GM12878 (cell line): ENCODE data around the gene LFNG. TPM values are rescaled to one million over a fixed set of nuclear protein-coding genes. Genes with fewer than 3 reads are reported as not detected.

Experiments
- ATAC-seq: fragments of 200-7000 bp; cut with Tn5 transposase; 3 replicates; pipeline ENCODE4 v1.9.1; 2020; ENCODE audit warnings: mild to moderate bottlenecking, moderate library complexity
- BruUV-seq: library from RNA; stranded (reverse); fragments of 400-500 nt; replicated peaks from 2 replicates; lab custom pipeline; 2021; lab: Mats Ljungman, UMichigan
- CTCF ChIA-PET: fragments of 300-600 bp; sonication (Branson Sonifier 250); formaldehyde crosslinking; extraction: SDS; loops from one replicate; lab custom pipeline; 2021; ENCODE audit warnings: inconsistent platforms; lab: Yijun Ruan, JAX
- POLR2A ChIA-PET: fragments of 350-600 bp; formaldehyde crosslinking; extraction: SDS; loops from one replicate; lab custom pipeline; 2021; ENCODE audit warnings: inconsistent platforms; lab: Charles Lee
- RAD21 ChIA-PET: fragments of 300-600 bp; sonication (Branson Sonifier 250); formaldehyde crosslinking; loops from one replicate; lab custom pipeline; 2023; ENCODE audit warnings: antibody characterized with exemption; ENCODE audit not compliant: unreplicated experiment; lab: Charles Lee
- SMC1A ChIA-PET: fragments of 300-600 bp; sonication (Branson Sonifier 250); formaldehyde crosslinking; loops from one replicate; lab custom pipeline; 2023; ENCODE audit not compliant: unreplicated experiment, uncharacterized antibody; lab: Charles Lee
- DNase-seq: peaks from one replicate; pipeline ENCODE4 v3.0.0-alpha.2; 2011; ENCODE audit warnings: low read depth, low spot score
- FAIRE-seq: peaks from 3 replicates; lab custom pipeline; 2011; peaks lifted over from hg19 to GRCh38; lab: Jason Lieb, UNC
- H2AFZ ChIP-seq: 2 replicates; pipeline ENCODE4 v1.6.0; 2011; ENCODE audit warnings: low read depth, low read length, control low read depth; ENCODE audit not compliant: control insufficient read depth
- H3K27ac ChIP-seq: 2 replicates; pipeline ENCODE4 v1.5.1; 2011; ENCODE audit warnings: control low read depth; ENCODE audit not compliant: control insufficient read depth, insufficient read depth
- H3K27me3 ChIP-seq, 2 experiments: replicated peaks in 1 of 2; 2 replicates each; pipeline versions ENCODE4 v1.6.0 to v1.6.1; 2011; ENCODE audit warnings: low read length in 1 of 2; ENCODE audit not compliant: control insufficient read depth in 2 of 2, insufficient read depth in 2 of 2
- H3K36me3 ChIP-seq, 2 experiments: 2 replicates each; pipeline ENCODE4 v1.5.1; 2011; ENCODE audit warnings: low read length in 1 of 2; ENCODE audit not compliant: control insufficient read depth in 2 of 2, insufficient read depth in 2 of 2
- H3K4me1 ChIP-seq: 2 replicates; pipeline ENCODE4 v1.6.1; 2011; ENCODE audit warnings: mild to moderate bottlenecking, low read length, moderate library complexity, mixed read lengths; ENCODE audit not compliant: control insufficient read depth, insufficient read depth
- H3K4me2 ChIP-seq: 2 replicates; pipeline ENCODE4 v1.6.0; 2011; ENCODE audit warnings: control low read depth; ENCODE audit not compliant: control insufficient read depth, insufficient read depth
- H3K4me3 ChIP-seq: fragments of 200-600 bp; sonication (generic); 2 replicates; pipeline ENCODE4 v1.5.1; 2016
- H3K79me2 ChIP-seq: 2 replicates; pipeline ENCODE4 v1.6.0; 2011; ENCODE audit warnings: low read length; ENCODE audit not compliant: control insufficient read depth, insufficient read depth
- H3K9ac ChIP-seq: 2 replicates; pipeline ENCODE4 v1.8.0; 2011; ENCODE audit warnings: low read length, control low read depth, mixed read lengths; ENCODE audit not compliant: control insufficient read depth, insufficient read depth
- H3K9me3 ChIP-seq: replicated peaks from 3 replicates; pipeline ENCODE4 v1.5.1; 2011; ENCODE audit warnings: mild to moderate bottlenecking, low read length; ENCODE audit not compliant: control insufficient read depth, insufficient read depth
- H4K20me1 ChIP-seq: 2 replicates; pipeline ENCODE4 v1.6.0; 2011; ENCODE audit not compliant: control insufficient read depth, insufficient read depth
- EGR1 ChIP-seq, 2 experiments: IDR thresholded peaks; 1 replicate in 1 of 2; 2 replicates in 1 of 2; pipeline ENCODE4 v1.6.1; 2011 to 2012; ENCODE audit warnings: low read depth in 2 of 2, low read length in 2 of 2, borderline replicate concordance in 1 of 2, mild to moderate bottlenecking in 1 of 2, moderate library complexity in 1 of 2
- HDAC2 ChIP-seq: fragments of 200-600 bp; sonication (generic); IDR thresholded peaks from 2 replicates; pipeline ENCODE4 v1.6.1; 2017
- HDGF ChIP-seq: fragments of 450-650 bp; IDR thresholded peaks from 2 replicates; pipeline ENCODE4 v1.6.1; 2016; ENCODE audit warnings: antibody characterized with exemption
- IRF4 ChIP-seq: IDR thresholded peaks from 2 replicates; pipeline ENCODE4 v1.6.1; 2011; ENCODE audit warnings: low read depth, low read length
- MYB ChIP-seq: fragments of 150-350 bp; IDR thresholded peaks from 2 replicates; pipeline ENCODE4 v1.6.1; 2014; ENCODE audit warnings: mild to moderate bottlenecking, low read depth, low read length, borderline replicate concordance
- PML ChIP-seq: IDR thresholded peaks from 2 replicates; pipeline ENCODE4 v1.6.1; 2012; ENCODE audit warnings: low read length, inconsistent platforms
- YY1 ChIP-seq: IDR thresholded peaks from 2 replicates; pipeline ENCODE4 v1.6.1; 2011; ENCODE audit warnings: low read depth, mild to moderate bottlenecking, low read length
- ZNF207 ChIP-seq: fragments of 450-650 bp; IDR thresholded peaks from 2 replicates; pipeline ENCODE4 v1.6.1; 2014; ENCODE audit warnings: antibody characterized with exemption, mild to moderate bottlenecking, borderline replicate concordance
- WGBS: methylation state at CpG from one replicate; pipeline ENCODE4 v1.1.6; 2016; ENCODE audit warnings: low lambda C conversion rate; ENCODE audit not compliant: insufficient replicate concordance, insufficient coverage; ENCODE audit errors: missing lambda C conversion rate; 5-methylcytosine and 5-hydroxymethylcytosine counted together
- in situ Hi-C: fragments of 300-500 bp; cut with MboI; formaldehyde crosslinking; loops from 9 replicates; pipeline ENCODE4 v1.14.3; 2018; ENCODE audit warnings: mixed read lengths
- intact Hi-C: fragments of 100-400 bp; cut with micrococcal nuclease; formaldehyde crosslinking; loops from one replicate; pipeline ENCODE4 v1.14.2; 2022; ENCODE audit not compliant: unreplicated experiment
- polyA plus RNA-seq, 11 experiments: library from polyadenylated mRNA; depleted of rRNA in 4 of 11; unstranded in 6 of 11; stranded (reverse) in 5 of 11; fragments of >200 nt; fragmentation: Nextera tagmentation in 4 of 11; fragmentation: Illumina TruSeq in 1 of 11; extraction: Ambion mirVana in 4 of 11; extraction: Trizol in 1 of 11; gene quantifications; 1 replicate in 1 of 11; 2 replicates in 10 of 11; pipeline versions ENCODE4 v1.2.1 to v1.2.3, GENCODE V29; 2011 to 2016; ENCODE audit warnings: inconsistent platforms in 2 of 11, missing spikeins in 2 of 11, low read depth in 1 of 11
- total RNA-seq, 4 experiments: library from RNA; depleted of rRNA in 3 of 4; stranded (reverse); fragments of >200 nt in 3 of 4; fragmentation: Illumina TruSeq in 1 of 4; extraction: Trizol in 1 of 4; gene quantifications; 2 replicates each; pipeline versions ENCODE4 v1.2.1 to v1.2.3, GENCODE V29; 2013 to 2021
- TF ChIP-seq, protein P1 (sequence below): IDR thresholded peaks from 2 replicates; pipeline ENCODE4 v1.6.1; 2012; ENCODE audit warnings: improper control_type of control experiment, low read depth, low read length; ENCODE audit not compliant: insufficient replicate concordance
- TF ChIP-seq, protein P2 (sequence below): IDR thresholded peaks from 2 replicates; pipeline ENCODE4 v1.6.1; 2012; ENCODE audit warnings: low read length, inconsistent platforms
- TF ChIP-seq, protein P3 (sequence below), 3 experiments: IDR thresholded peaks in 2 of 3; conservative IDR thresholded peaks in 1 of 3; 2 replicates each; pipeline ENCODE4 v1.5.1; 2011; ENCODE audit warnings: low read depth in 3 of 3, low read length in 3 of 3, mild to moderate bottlenecking in 3 of 3, control low read depth in 2 of 3, moderate library complexity in 2 of 3, inconsistent platforms in 1 of 3, mixed read lengths in 1 of 3; ENCODE audit not compliant: control insufficient read depth in 2 of 3, insufficient read depth in 1 of 3; ENCODE audit errors: extremely low read depth in 1 of 3

Gene LFNG
- total and polyA plus RNA-seq, 10 of the 15 experiments (the other 5 are each of a cell fraction or from before 2014, with no cell fraction given) = 0.09 to 0.68 (median 0.33) TPM; not detected in 2

DNA sequence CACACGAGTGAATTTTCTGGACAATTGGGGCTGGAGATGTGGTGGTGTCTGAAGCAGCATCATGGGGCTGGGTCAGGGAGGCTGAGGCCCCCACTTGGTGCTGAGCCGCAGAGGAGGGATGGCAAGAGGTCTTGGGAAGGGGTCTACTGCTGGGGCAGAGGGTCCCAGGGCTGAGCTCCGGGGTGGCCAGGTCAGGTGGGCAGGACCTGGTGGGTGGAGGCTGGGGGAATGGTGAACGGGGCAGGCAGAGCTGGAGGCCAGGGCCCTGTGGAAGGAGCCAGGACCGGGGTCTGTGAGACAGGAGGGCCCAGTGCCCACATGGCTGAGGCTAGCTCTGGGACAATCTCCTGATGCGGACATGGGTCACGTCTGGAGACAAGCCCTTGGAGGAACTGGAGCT is 20.4 kb upstream of the LFNG start (continued):
- TF ChIP-seq, protein P1, sequence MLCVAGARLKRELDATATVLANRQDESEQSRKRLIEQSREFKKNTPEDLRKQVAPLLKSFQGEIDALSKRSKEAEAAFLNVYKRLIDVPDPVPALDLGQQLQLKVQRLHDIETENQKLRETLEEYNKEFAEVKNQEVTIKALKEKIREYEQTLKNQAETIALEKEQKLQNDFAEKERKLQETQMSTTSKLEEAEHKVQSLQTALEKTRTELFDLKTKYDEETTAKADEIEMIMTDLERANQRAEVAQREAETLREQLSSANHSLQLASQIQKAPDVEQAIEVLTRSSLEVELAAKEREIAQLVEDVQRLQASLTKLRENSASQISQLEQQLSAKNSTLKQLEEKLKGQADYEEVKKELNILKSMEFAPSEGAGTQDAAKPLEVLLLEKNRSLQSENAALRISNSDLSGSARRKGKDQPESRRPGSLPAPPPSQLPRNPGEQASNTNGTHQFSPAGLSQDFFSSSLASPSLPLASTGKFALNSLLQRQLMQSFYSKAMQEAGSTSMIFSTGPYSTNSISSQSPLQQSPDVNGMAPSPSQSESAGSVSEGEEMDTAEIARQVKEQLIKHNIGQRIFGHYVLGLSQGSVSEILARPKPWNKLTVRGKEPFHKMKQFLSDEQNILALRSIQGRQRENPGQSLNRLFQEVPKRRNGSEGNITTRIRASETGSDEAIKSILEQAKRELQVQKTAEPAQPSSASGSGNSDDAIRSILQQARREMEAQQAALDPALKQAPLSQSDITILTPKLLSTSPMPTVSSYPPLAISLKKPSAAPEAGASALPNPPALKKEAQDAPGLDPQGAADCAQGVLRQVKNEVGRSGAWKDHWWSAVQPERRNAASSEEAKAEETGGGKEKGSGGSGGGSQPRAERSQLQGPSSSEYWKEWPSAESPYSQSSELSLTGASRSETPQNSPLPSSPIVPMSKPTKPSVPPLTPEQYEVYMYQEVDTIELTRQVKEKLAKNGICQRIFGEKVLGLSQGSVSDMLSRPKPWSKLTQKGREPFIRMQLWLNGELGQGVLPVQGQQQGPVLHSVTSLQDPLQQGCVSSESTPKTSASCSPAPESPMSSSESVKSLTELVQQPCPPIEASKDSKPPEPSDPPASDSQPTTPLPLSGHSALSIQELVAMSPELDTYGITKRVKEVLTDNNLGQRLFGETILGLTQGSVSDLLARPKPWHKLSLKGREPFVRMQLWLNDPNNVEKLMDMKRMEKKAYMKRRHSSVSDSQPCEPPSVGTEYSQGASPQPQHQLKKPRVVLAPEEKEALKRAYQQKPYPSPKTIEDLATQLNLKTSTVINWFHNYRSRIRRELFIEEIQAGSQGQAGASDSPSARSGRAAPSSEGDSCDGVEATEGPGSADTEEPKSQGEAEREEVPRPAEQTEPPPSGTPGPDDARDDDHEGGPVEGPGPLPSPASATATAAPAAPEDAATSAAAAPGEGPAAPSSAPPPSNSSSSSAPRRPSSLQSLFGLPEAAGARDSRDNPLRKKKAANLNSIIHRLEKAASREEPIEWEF = no peak
- no peak for TF ChIP-seq IRF4
- TF ChIP-seq EGR1 (IDR thresholded peaks at IDR 0.05; ENCODE audit: borderline replicate concordance in 1 of 2, low read depth in 2 of 2, low read length in 2 of 2) = no peak
- TF ChIP-seq HDAC2 = no peak

DNA sequence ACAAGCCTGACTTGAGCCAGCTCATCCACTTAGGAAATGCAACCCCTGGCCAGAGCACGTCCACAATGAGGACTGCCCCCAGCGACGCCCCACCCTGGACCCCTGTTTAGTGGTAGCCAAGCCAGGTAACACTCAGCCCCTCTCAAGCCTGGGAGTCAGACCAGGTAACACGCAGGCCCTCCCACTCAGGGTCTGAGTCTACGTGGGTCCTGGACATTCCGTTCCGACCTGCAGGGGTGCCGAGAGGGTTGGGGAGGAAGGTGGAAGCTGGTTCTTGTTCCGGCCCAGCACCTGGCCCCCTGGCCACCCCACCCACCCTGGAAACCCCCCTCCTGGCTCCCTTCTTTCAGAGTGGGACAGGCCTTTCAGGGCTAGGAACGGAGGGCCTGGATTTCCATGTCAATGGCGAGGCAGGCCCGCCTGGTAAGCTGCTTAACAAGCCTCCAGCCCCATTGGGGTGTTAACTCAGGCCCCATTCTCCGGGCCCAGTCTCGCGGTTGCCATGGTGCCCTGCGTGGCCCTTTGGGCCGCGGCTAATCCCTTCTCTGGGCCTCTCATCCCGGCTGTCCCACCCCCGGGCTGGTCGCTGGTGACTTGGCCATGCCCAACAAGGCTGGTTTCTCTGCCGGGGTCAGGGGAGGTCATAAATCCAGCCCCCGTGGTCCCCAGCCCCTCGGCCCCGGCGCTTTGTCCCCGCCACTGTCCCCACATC is 19.7 kb upstream of the LFNG start:
- no peak for DNase-seq
- ChIA-PET CTCF (no interaction called here), RAD21 (no interaction called here), SMC1A (no interaction called here), POLR2A (no interaction called here)
- FAIRE-seq = no peak
- in situ Hi-C loops = no loop called here
- Histone ChIP-seq H3K4me2 (no peak overlapping the region), H3K9me3 (no peaks in the 10 kb centered on the region), H3K4me3 (no peak overlapping the region), H2AFZ (no peak overlapping the region), H3K27me3 (peaks cover 0 to 1% of the 10 kb centered on the region in 2 experiments; a peak in 1 of 4 replicates), H3K27ac (no peak overlapping the region), H3K79me2 (no peaks in the 10 kb centered on the region), H4K20me1 (no peaks in the 10 kb centered on the region), H3K9ac (no peak overlapping the region), H3K36me3 (no peaks in the 10 kb centered on the region), H3K4me1 (no peaks in the 10 kb centered on the region)
- 38% methylated on average over 22 of the region's 27 CpGs for WGBS
- BruUV-seq = no TSS peak
- intact Hi-C loops = no loop called here
- TF ChIP-seq MYB (no peak), HDGF (no peak), ZNF207 (no peak), YY1 (no peak), PML (no peak)
- TF ChIP-seq, protein P2, sequence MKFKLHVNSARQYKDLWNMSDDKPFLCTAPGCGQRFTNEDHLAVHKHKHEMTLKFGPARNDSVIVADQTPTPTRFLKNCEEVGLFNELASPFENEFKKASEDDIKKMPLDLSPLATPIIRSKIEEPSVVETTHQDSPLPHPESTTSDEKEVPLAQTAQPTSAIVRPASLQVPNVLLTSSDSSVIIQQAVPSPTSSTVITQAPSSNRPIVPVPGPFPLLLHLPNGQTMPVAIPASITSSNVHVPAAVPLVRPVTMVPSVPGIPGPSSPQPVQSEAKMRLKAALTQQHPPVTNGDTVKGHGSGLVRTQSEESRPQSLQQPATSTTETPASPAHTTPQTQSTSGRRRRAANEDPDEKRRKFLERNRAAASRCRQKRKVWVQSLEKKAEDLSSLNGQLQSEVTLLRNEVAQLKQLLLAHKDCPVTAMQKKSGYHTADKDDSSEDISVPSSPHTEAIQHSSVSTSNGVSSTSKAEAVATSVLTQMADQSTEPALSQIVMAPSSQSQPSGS = no peak
- TF ChIP-seq, protein P3, sequence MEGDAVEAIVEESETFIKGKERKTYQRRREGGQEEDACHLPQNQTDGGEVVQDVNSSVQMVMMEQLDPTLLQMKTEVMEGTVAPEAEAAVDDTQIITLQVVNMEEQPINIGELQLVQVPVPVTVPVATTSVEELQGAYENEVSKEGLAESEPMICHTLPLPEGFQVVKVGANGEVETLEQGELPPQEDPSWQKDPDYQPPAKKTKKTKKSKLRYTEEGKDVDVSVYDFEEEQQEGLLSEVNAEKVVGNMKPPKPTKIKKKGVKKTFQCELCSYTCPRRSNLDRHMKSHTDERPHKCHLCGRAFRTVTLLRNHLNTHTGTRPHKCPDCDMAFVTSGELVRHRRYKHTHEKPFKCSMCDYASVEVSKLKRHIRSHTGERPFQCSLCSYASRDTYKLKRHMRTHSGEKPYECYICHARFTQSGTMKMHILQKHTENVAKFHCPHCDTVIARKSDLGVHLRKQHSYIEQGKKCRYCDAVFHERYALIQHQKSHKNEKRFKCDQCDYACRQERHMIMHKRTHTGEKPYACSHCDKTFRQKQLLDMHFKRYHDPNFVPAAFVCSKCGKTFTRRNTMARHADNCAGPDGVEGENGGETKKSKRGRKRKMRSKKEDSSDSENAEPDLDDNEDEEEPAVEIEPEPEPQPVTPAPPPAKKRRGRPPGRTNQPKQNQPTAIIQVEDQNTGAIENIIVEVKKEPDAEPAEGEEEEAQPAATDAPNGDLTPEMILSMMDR (IDR thresholded peaks at IDR 0.05 in 2 of 3, conservative IDR thresholded peaks at IDR 0.05 in 1 of 3; ENCODE audit: control insufficient read depth in 2 of 3, extremely low read depth in 1 of 3, insufficient read depth in 1 of 3, low read depth in 3 of 3, low read length in 3 of 3) = no peak
- ATAC-seq = no peak
